Measurements from ENCODE around the gene SIGLEC14. TPM values are rescaled to one million over a fixed set of nuclear protein-coding genes. Genes with fewer than 3 reads are reported as not detected.
"Not testable (repeated sequence)": the region's sequence is repeated elsewhere in the genome, so short reads cannot be mapped to it uniquely, and the experiment has no call there.

Gene SIGLEC14
- total RNA-seq: 1 to 10 TPM; 4.2 to 5.0 TPM
- under 1 TPM; 0.20 to 0.38 TPM for polyA plus RNA-seq
- long read RNA-seq, donor 1: 0 reads
- long read RNA-seq, donor 2, partial matches to known transcripts: 0 of 1 reads
- long read RNA-seq, donor 2, other reads (novel, unspliced or antisense): 1 of 1 reads

DNA sequence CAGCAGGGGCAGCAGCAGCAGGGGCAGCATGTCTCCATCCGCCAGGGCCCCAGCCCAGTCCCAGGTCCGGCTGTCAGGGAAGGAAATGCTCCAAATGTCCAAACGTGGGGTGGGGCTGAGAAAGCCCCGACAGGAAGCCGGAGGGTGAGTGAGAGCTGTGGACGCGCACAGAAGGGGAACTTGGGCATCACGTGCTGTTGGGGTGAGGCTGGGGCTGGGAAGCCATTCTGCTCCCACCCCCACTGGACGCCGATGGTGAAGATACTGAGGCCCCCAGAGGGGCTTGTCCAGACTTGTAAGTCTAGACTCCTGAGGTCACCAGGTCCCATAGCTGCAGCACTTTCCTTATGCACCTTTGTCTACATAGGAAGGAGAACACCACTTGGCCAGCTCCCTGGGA, at the start of gene SIGLEC14:
SIGLEC14 (minus strand) TSS at position 96 of the 400 bp plus-strand sequence; CDS start at position 30, 66 bp downstream.
- H3K4me3 ChIP-seq (ENCODE audit: low read length in 2 of 2); H3K27me3 ChIP-seq (ENCODE audit: control insufficient read depth in 1 of 2, insufficient read depth in 2 of 2, low read length in 1 of 2); H3K4me1 ChIP-seq (ENCODE audit: control insufficient read depth in 1 of 2, insufficient read depth in 2 of 2, low read length in 2 of 2); H3K27ac ChIP-seq (ENCODE audit: low read depth in 1 of 2, low read length in 2 of 2); H3K36me3 ChIP-seq (ENCODE audit: control insufficient read depth in 1 of 2, insufficient read depth in 2 of 2, low read length in 1 of 2); intact Hi-C loops (cut with DNase I); DNase-seq; H3K9me3 ChIP-seq (ENCODE audit: control insufficient read depth, low read length): not testable (repeated sequence)
- WGBS, 2 donors: 48 to 60% methylated on average over 1 to 7 of the region's 10 CpGs
- ATAC-seq (ENCODE audit: low FRiP score): peak; percentile 40

DNA sequence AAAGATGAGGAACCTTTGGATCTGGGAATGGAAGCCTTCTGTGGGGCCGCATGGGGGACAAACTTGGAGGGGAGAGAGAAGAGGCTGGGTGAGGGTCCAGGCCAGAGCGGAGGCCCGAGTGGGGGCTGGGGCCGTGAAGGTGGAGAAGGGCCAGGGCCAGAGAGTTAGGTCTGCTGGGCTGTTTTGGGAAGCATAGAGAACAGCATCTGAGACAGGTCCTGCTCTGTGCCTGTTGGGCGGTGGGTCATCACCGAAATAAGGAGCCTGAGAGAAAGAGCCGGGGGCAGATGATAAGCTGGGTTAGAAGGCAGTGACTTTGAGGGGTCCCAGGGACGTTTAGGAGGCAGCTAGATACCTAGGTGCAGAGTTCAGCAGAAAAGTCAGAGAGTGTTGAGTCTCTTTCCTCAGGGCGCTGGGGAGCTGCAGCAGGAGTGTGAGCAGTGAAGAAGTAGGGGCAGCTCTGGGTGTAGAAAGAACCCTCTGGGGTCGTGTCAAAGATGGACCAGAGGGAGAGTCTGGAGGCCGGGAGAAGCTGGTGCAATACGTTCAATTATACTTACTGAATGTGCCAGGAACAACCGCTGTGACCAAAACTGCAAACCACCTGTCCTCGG, 49.2 kb upstream of the SIGLEC14 start:
- Histone ChIP-seq H3K9me3 (ENCODE audit: control insufficient read depth, low read length) (no peaks in the 10 kb centered on the region), H3K4me1 (ENCODE audit: control insufficient read depth in 1 of 2, insufficient read depth in 2 of 2, low read length in 2 of 2) (no peaks in the 10 kb centered on the region), H3K36me3 (ENCODE audit: control insufficient read depth in 1 of 2, insufficient read depth in 2 of 2, low read length in 1 of 2) (peaks cover 0 to 3% of the 10 kb centered on the region in 2 donors), H3K27me3 (ENCODE audit: control insufficient read depth in 1 of 2, insufficient read depth in 2 of 2, low read length in 1 of 2) (no peaks in the 10 kb centered on the region), H3K4me3 (ENCODE audit: low read length in 2 of 2) (no peak overlapping the region), H3K27ac (ENCODE audit: low read depth in 1 of 2, low read length in 2 of 2) (no peak overlapping the region)
- intact Hi-C loops (cut with DNase I): no loop called here
- WGBS, 2 donors: 85 to 88% methylated on average over 14 of the region's 14 CpGs
- DNase-seq (no peak), ATAC-seq (ENCODE audit: low FRiP score) (no peak)

DNA sequence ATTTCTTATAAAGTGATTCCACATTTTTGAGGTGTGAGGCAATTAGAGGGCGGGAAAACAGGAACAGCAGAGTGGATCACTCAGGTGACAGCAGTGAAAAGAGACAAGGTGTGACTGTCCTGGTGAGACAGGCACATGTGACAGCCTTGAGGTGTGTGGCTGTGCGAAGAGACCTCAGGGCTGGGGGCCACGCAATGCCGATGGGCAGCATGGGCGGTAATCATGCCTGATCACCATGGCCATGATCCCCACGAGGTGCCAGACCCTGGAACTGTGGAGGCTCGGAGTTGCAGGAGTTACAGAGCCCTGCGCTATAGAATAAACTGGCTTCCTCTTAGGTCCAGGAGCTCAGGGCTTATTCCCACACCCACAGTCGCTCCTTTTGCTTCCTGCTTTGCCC, 48.5 kb upstream of the SIGLEC14 start:
- no peak overlapping the region for H3K27ac ChIP-seq (ENCODE audit: low read depth in 1 of 2, low read length in 2 of 2)
- H3K9me3 ChIP-seq (ENCODE audit: control insufficient read depth, low read length): no peaks in the 10 kb centered on the region
- H3K27me3 ChIP-seq (ENCODE audit: control insufficient read depth in 1 of 2, insufficient read depth in 2 of 2, low read length in 1 of 2): no peaks in the 10 kb centered on the region
- peaks cover 0 to 3% of the 10 kb centered on the region in 2 donors for H3K36me3 ChIP-seq (ENCODE audit: control insufficient read depth in 1 of 2, insufficient read depth in 2 of 2, low read length in 1 of 2)
- H3K4me3 ChIP-seq (ENCODE audit: low read length in 2 of 2): no peak overlapping the region
- H3K4me1 ChIP-seq (ENCODE audit: control insufficient read depth in 1 of 2, insufficient read depth in 2 of 2, low read length in 2 of 2): no peaks in the 10 kb centered on the region
- ATAC-seq (ENCODE audit: low FRiP score): no peak
- intact Hi-C loops (cut with DNase I): no loop called here
- DNase-seq: no peak
- WGBS, 2 donors: 84 to 89% methylated on average over 9 of the region's 9 CpGs

DNA sequence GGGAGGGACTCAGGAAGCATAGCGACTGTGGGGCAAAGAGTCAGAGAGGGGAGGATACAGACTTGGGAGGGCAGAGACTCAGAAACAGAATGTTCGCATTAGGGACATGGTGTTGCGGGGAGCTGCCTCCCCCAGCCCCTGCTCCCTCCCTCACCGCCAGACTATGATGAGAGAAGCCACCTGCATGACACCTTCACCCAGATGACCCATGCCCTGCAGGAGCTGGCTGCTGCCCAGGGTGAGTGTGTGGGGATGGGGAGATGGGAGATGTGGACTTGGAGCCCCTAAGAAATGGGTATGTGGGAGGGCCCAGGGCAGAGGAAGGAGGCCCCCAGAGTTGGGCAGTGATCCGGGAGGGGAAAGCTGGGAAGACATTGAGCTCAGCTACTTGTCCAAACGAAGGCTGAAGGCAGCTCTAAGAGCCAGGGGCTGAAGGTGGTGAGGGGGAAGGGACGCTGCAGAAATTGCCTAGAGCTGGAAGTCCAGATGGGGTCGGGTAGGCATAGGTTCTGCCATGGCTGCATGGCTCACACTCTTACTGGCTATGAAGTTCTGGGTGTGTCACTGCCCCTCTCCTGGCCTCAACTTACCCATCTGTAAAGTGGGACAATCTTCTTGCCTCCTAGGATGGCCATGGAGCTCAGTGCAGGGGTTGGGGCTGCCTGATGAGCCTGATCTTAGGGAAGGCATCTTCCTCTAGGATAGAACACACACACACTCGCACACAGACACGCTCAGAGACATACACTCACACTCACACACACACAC, 47.9 kb upstream of the SIGLEC14 start:
- Histone ChIP-seq H3K27me3 (ENCODE audit: control insufficient read depth in 1 of 2, insufficient read depth in 2 of 2, low read length in 1 of 2) (no peaks in the 10 kb centered on the region), H3K27ac (ENCODE audit: low read depth in 1 of 2, low read length in 2 of 2) (no peak overlapping the region), H3K36me3 (ENCODE audit: control insufficient read depth in 1 of 2, insufficient read depth in 2 of 2, low read length in 1 of 2) (peaks cover 0 to 3% of the 10 kb centered on the region in 2 donors), H3K9me3 (ENCODE audit: control insufficient read depth, low read length) (no peaks in the 10 kb centered on the region), H3K4me1 (ENCODE audit: control insufficient read depth in 1 of 2, insufficient read depth in 2 of 2, low read length in 2 of 2) (no peaks in the 10 kb centered on the region), H3K4me3 (ENCODE audit: low read length in 2 of 2) (no peak overlapping the region)
- 81% methylated on average over 10 of the region's 10 CpGs for WGBS, 2 donors
- no peak for ATAC-seq (ENCODE audit: low FRiP score)
- intact Hi-C loops (cut with DNase I): no loop called here
- no peak for DNase-seq

- no peak for DNase-seq
- H3K9me3 ChIP-seq (ENCODE audit: control insufficient read depth, low read length): no peaks in the 10 kb centered on the region
- WGBS, 2 donors: 40 to 63% methylated on average over 2 of the region's 2 CpGs
- intact Hi-C loops (cut with DNase I): no loop called here
- no peaks in the 10 kb centered on the region for H3K4me1 ChIP-seq (ENCODE audit: control insufficient read depth in 1 of 2, insufficient read depth in 2 of 2, low read length in 2 of 2)
- H3K36me3 ChIP-seq (ENCODE audit: control insufficient read depth in 1 of 2, insufficient read depth in 2 of 2, low read length in 1 of 2): peaks cover 0 to 3% of the 10 kb centered on the region in 2 donors
- no peak overlapping the region for H3K4me3 ChIP-seq (ENCODE audit: low read length in 2 of 2)
- H3K27ac ChIP-seq (ENCODE audit: low read depth in 1 of 2, low read length in 2 of 2): no peak overlapping the region
- H3K27me3 ChIP-seq (ENCODE audit: control insufficient read depth in 1 of 2, insufficient read depth in 2 of 2, low read length in 1 of 2): no peaks in the 10 kb centered on the region
- no peak for ATAC-seq (ENCODE audit: low FRiP score)
These were observed 47.2 kb upstream of the SIGLEC14 start for GRCh38 chr19:51693819-51694218.

- Histone ChIP-seq H3K4me3 (ENCODE audit: low read length in 2 of 2) (no peak within 1 kb of the TSS), H3K27ac (ENCODE audit: low read depth in 1 of 2, low read length in 2 of 2) (no peak within 1 kb of the TSS), H3K4me1 (ENCODE audit: control insufficient read depth in 1 of 2, insufficient read depth in 2 of 2, low read length in 2 of 2) (no peaks in the 10 kb centered on the region), H3K27me3 (ENCODE audit: control insufficient read depth in 1 of 2, insufficient read depth in 2 of 2, low read length in 1 of 2) (no peaks in the 10 kb centered on the region), H3K9me3 (ENCODE audit: control insufficient read depth, low read length) (no peaks in the 10 kb centered on the region), H3K36me3 (ENCODE audit: control insufficient read depth in 1 of 2, insufficient read depth in 2 of 2, low read length in 1 of 2) (peaks cover 0 to 3% of the 10 kb centered on the region in 2 donors)
- DNase-seq (no peak), ATAC-seq (ENCODE audit: low FRiP score) (no peak)
- 59 to 66% methylated on average over 8 of the region's 8 CpGs for WGBS, 2 donors
- intact Hi-C loops (cut with DNase I): no loop called here
These were observed 46.6 kb upstream of the SIGLEC14 start, which contains the start of gene SPACA6 for GRCh38 chr19:51693260-51693659. TSS of gene SPACA6 (plus strand) at chr19:51693330. CDS start at chr19:51693527, 197 bp downstream.

DNA sequence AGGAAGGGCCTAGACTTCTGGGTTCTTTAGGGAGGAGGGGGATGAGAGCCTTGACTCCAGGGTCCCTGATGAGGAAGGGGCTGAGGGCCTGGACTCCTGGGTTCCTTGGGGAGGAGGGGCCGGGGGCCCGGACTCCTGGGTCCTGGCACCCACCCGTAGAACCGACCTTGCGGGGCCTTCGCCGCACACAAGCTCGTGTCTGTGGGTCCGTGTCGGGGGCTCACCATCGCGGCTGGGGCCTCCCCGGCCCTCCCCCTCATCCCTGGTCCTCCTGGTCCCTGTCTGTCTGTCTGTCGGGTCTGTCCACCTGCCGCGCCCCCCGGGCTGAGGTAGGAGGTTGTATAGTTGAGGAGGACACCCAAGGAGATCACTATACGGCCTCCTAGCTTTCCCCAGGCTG, 45.8 kb upstream of the SIGLEC14 start:
- ATAC-seq (ENCODE audit: low FRiP score) (no peak), DNase-seq (no peak)
- 57 to 58% methylated on average over 18 of the region's 18 CpGs for WGBS, 2 donors
- Histone ChIP-seq H3K4me3 (ENCODE audit: low read length in 2 of 2) (no peak overlapping the region), H3K9me3 (ENCODE audit: control insufficient read depth, low read length) (no peaks in the 10 kb centered on the region), H3K4me1 (ENCODE audit: control insufficient read depth in 1 of 2, insufficient read depth in 2 of 2, low read length in 2 of 2) (no peaks in the 10 kb centered on the region), H3K27ac (ENCODE audit: low read depth in 1 of 2, low read length in 2 of 2) (no peak overlapping the region), H3K27me3 (ENCODE audit: control insufficient read depth in 1 of 2, insufficient read depth in 2 of 2, low read length in 1 of 2) (no peaks in the 10 kb centered on the region), H3K36me3 (ENCODE audit: control insufficient read depth in 1 of 2, insufficient read depth in 2 of 2, low read length in 1 of 2) (peaks cover 0 to 3% of the 10 kb centered on the region in 2 donors)
- intact Hi-C loops (cut with DNase I): no loop called here

DNA sequence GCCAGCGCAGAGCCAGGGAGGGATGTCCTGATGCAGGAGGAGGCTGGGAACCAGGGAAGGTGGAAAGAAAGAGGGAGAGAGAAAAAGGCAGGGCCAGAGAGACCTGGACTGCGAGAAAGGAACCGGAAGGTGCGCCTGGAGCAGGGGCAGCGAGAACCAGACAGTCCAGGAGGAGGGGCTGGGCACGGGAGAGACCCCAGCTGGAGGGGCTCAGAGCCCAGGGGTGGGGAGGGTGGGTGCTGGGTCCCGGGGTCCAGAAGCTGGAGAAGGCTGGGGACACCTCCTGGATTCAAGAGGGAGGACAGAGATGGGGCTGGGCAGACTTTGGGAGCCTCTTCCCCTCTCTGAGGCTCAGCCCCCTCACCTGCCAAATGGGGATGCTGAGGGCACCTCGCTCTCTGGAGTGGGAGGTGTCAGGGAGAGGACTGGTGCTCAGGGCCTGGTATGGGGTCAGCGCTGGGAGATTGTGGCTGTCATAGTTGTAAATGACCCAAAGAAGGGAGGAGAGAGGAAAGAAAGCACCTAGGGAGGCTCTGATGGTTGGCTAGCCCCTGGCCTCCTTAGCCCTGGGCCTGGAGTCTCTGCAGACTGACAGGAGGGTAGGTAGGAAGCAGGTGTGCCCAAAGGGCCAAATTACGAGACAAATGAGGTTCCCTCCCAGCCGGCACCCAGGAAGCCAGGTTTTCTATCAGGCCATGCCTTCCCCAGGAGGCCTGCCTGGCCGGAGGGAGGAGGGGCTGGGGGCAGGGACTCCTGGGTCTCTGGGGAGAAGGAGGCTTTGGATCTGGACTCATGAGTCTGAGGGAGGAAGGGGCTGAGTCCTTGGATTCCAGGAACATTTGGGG, 45.2 kb upstream of the SIGLEC14 start:
- Histone ChIP-seq H3K27ac (ENCODE audit: low read depth in 1 of 2, low read length in 2 of 2) (peak overlapping the region in 1 of 2 donors; percentile 14), H3K4me3 (ENCODE audit: low read length in 2 of 2) (peak overlapping the region in 1 of 2 donors; percentile 55), H3K36me3 (ENCODE audit: control insufficient read depth in 1 of 2, insufficient read depth in 2 of 2, low read length in 1 of 2) (peaks cover 0 to 3% of the 10 kb centered on the region in 2 donors), H3K27me3 (ENCODE audit: control insufficient read depth in 1 of 2, insufficient read depth in 2 of 2, low read length in 1 of 2) (no peaks in the 10 kb centered on the region), H3K9me3 (ENCODE audit: control insufficient read depth, low read length) (no peaks in the 10 kb centered on the region), H3K4me1 (ENCODE audit: control insufficient read depth in 1 of 2, insufficient read depth in 2 of 2, low read length in 2 of 2) (no peaks in the 10 kb centered on the region)
- 4 to 8% methylated on average over 12 of the region's 12 CpGs for WGBS, 2 donors
- DNase-seq (no peak), ATAC-seq (ENCODE audit: low FRiP score) (no peak)
- intact Hi-C loops (cut with DNase I): no loop called here
